Right lobe of liver (tissue), 6 donors: Measurements from ENCODE around the gene SPX. TPM values are rescaled to one million over a fixed set of nuclear protein-coding genes. Genes with fewer than 3 reads are reported as not detected.

Experiments used
- ATAC-seq, 4 donors: fragments of 200-7000 bp; cut with Tn5 transposase; one replicate each; pipeline ENCODE4 v1.9.1; 2020; ENCODE audit warnings: mild to moderate bottlenecking in 4 of 4, moderate library complexity in 4 of 4
- DNase-seq, 3 donors: peaks; one replicate each; pipeline ENCODE4 v3.0.0-alpha.2; 2020
- H3K27ac ChIP-seq, 3 donors: fragments of 200-600 bp; one replicate each; pipeline ENCODE4 v1.8.0; 2022
- H3K27me3 ChIP-seq, 2 donors: fragments of 200-600 bp; one replicate each; pipeline ENCODE4 v1.8.0; 2022
- H3K36me3 ChIP-seq, 4 donors: fragments of 200-600 bp; sonication (generic) in 1 of 4; one replicate each; pipeline versions ENCODE4 v1.5.1 to v1.8.0; 2017 to 2022; ENCODE audit warnings: control low read depth in 1 of 4
- H3K4me1 ChIP-seq, 4 donors: fragments of 200-600 bp; sonication (generic) in 1 of 4; one replicate each; pipeline versions ENCODE4 v1.5.1 to v1.8.0; 2017 to 2022; ENCODE audit warnings: control low read depth in 1 of 4
- H3K4me3 ChIP-seq, 3 donors: fragments of 200-600 bp; one replicate each; pipeline ENCODE4 v1.8.0; 2022
- H3K9me3 ChIP-seq, 4 donors: fragments of 200-600 bp; sonication (generic) in 1 of 4; one replicate each; pipeline versions ENCODE4 v1.5.1 to v1.8.0; 2017 to 2022; ENCODE audit warnings: control low read depth in 1 of 4
- POLR2A ChIP-seq: fragments of 450-650 bp; IDR thresholded peaks from one replicate; pipeline ENCODE4 v1.6.1; 2017; ENCODE audit warnings: antibody characterized with exemption, mild to moderate bottlenecking
- WGBS: methylation state at CpG from one replicate; pipeline ENCODE4 v1.1.6; 2018; ENCODE audit warnings: low coverage, low lambda C conversion rate; ENCODE audit not compliant: insufficient coverage; ENCODE audit errors: missing lambda C conversion rate; 5-methylcytosine and 5-hydroxymethylcytosine counted together
- intact Hi-C, 2 donors: fragments of 100-400 bp; cut with DNase I; formaldehyde crosslinking; loops; one replicate each; pipeline versions ENCODE4 v1.11.2 to v1.14.1; 2022
- total RNA-seq, 6 experiments: library from RNA; depleted of rRNA in 2 of 6; stranded (reverse); fragments of >200 nt in 2 of 6; fragmentation: NEBNext Ultra II Directional in 3 of 6; extraction: Animal tissue kit (Norgen Biotek cat#: 25700) in 3 of 6; gene quantifications; one replicate each; pipeline versions ENCODE4 v1.1.0 to v1.2.4, GENCODE V29; 2016 to 2023
- TF ChIP-seq, protein P1 (sequence below), 4 donors: fragments of 200-600 bp in 3 of 4; fragments of 450-650 bp in 1 of 4; IDR thresholded peaks; one replicate each; pipeline versions ENCODE4 v1.5.1 to v1.8.0; 2016 to 2022; ENCODE audit warnings: antibody characterized with exemption in 4 of 4, mild to moderate bottlenecking in 2 of 4
- donor health status: DM: no; HTN: yes; CAD: no.
- donor health status: DM: no; HTN: no; CAD: no.
- donor health status: DM: no; HTN: no; CAD: no.
- donor health status: DM: no; HTN: yes; CAD: no.
- donor health status: DM: no; HTN: yes; CAD: no.

SPX gene
- total RNA-seq, 6 experiments from 2014 or later = 0.24 to 6.9 (median 0.56) TPM; not detected in 1

GRCh38 chr12:21485998-21486397 is 40.1 kb upstream of the SPX start:
- Histone ChIP-seq H3K4me3 (no peak overlapping the region), H3K27ac (no peak overlapping the region), H3K4me1 (no peaks in the 10 kb centered on the region), H3K27me3 (no peaks in the 10 kb centered on the region), H3K9me3 (no peaks in the 10 kb centered on the region), H3K36me3 (peaks cover 0 to 14% (median 5%) of the 10 kb centered on the region in 4 donors)
- ATAC-seq (no peak), DNase-seq (no peak)
- no peak for TF ChIP-seq POLR2A
- TF ChIP-seq, protein P1, sequence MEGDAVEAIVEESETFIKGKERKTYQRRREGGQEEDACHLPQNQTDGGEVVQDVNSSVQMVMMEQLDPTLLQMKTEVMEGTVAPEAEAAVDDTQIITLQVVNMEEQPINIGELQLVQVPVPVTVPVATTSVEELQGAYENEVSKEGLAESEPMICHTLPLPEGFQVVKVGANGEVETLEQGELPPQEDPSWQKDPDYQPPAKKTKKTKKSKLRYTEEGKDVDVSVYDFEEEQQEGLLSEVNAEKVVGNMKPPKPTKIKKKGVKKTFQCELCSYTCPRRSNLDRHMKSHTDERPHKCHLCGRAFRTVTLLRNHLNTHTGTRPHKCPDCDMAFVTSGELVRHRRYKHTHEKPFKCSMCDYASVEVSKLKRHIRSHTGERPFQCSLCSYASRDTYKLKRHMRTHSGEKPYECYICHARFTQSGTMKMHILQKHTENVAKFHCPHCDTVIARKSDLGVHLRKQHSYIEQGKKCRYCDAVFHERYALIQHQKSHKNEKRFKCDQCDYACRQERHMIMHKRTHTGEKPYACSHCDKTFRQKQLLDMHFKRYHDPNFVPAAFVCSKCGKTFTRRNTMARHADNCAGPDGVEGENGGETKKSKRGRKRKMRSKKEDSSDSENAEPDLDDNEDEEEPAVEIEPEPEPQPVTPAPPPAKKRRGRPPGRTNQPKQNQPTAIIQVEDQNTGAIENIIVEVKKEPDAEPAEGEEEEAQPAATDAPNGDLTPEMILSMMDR (IDR thresholded peaks at IDR 0.05) = no peak
- intact Hi-C loops = no loop called here

- H3K9me3 ChIP-seq = no peaks in the 10 kb centered on the region
- no peaks in the 10 kb centered on the region for H3K27me3 ChIP-seq
- no peak overlapping the region for H3K4me3 ChIP-seq
- TF ChIP-seq POLR2A = no peak
- TF ChIP-seq, protein P1 (IDR thresholded peaks at IDR 0.05) = no peak
- no peak for ATAC-seq
- 51% methylated on average over 2 of the region's 2 CpGs for WGBS
- H3K27ac ChIP-seq = no peak overlapping the region
- no peak for DNase-seq
- H3K4me1 ChIP-seq = peaks cover 0 to 24% (median 5%) of the 10 kb centered on the region in 4 donors
- intact Hi-C loops = no loop called here
- peaks cover 0 to 9% (median 0%) of the 10 kb centered on the region in 4 donors for H3K36me3 ChIP-seq
These were observed 26.3 kb upstream of the SPX start for GRCh38 chr12:21499765-21500164.

- Histone ChIP-seq H3K9me3 (no peaks in the 10 kb centered on the region), H3K4me1 (peaks cover 0 to 24% (median 8%) of the 10 kb centered on the region in 4 donors), H3K27ac (peak overlapping the region; percentile 60 to 87 (median 80)), H3K27me3 (no peaks in the 10 kb centered on the region), H3K4me3 (peak overlapping the region; percentile 85 to 96 (median 95)), H3K36me3 (peaks cover 0 to 5% (median 0%) of the 10 kb centered on the region in 4 donors)
- intact Hi-C loops = no loop called here
- ATAC-seq = no peak
- DNase-seq = no peak
- TF ChIP-seq POLR2A = no peak
- TF ChIP-seq, protein P1 (IDR thresholded peaks at IDR 0.05) = no peak
- WGBS = 19% methylated on average over 8 of the region's 8 CpGs
These were observed 25.3 kb upstream of the SPX start for GRCh38 chr12:21500786-21501257.

DNA sequence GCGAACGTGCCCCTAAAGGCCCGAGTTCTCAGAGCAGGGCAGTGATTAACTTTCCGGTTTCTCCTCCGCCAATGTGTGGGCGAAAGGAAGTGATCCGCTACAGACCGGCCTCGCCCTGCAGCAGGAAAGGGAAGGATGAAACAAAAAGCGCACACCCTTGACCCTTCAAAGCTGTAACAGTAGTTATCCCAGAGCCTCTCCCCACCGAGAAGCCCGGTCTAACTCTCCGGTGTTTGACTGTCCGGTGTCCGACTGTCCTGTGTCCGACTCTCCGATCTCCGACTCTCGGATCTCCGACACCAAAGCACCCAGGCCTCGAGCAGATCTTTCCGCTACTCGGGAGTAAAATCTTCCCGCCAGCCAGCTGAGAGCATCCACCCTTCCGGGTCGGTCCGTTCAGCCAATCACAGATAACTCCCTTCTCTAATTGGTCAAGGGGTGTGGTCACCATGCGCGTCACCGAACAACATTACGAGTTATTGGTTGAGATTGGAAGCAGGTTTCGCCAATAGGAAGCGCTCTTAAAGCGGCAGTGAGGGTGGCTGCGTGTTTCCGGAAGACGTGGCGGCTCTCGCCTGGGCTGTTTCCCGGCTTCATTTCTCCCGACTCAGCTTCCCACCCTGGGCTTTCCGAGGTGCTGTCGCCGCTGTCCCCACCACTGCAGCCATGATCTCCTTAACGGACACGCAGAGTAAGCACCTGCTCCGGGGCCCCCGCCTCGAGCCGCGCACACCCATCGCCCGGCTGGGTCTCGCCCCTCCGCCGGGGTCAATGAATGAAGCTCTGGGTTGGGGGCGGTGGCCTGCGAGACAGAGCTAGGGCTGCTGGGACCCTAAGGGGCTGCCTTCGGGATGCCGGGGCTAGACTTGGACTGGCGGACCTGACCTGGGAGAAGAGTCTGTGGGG is 24.6 kb upstream of the SPX start, which contains the start of the genes GOLT1B and RECQL:
GOLT1B (plus strand) TSS at position 532 of the 906 bp plus-strand sequence; CDS start at position 667, 135 bp downstream.
RECQL (minus strand) TSS at position 378 of the 906 bp plus-strand sequence. CDS start 2,065 bp downstream, outside the sequence.
- H3K4me3 ChIP-seq = peak within 1 kb of the TSS; percentile 85 to 96 (median 95)
- ATAC-seq = peak; percentile 98 to 100 (median 99)
- peak within 1 kb of the TSS; percentile 60 to 87 (median 80) for H3K27ac ChIP-seq
- peak; percentile 87 to 94 (median 90) for DNase-seq
- peaks cover 0 to 24% (median 8%) of the 10 kb centered on the region in 4 donors for H3K4me1 ChIP-seq
- H3K36me3 ChIP-seq = peaks cover 0 to 5% (median 0%) of the 10 kb centered on the region in 4 donors
- under 1% methylated on average over 32 of the region's 61 CpGs for WGBS
- intact Hi-C loops = no loop called here
- TF ChIP-seq, protein P1 (IDR thresholded peaks at IDR 0.05) = no peak
- peak; percentile 80 for TF ChIP-seq POLR2A
- H3K27me3 ChIP-seq = no peaks in the 10 kb centered on the region
- H3K9me3 ChIP-seq = no peaks in the 10 kb centered on the region
